ENCODE measurements around the gene HOXC12.

HOXC12 gene

DNA sequence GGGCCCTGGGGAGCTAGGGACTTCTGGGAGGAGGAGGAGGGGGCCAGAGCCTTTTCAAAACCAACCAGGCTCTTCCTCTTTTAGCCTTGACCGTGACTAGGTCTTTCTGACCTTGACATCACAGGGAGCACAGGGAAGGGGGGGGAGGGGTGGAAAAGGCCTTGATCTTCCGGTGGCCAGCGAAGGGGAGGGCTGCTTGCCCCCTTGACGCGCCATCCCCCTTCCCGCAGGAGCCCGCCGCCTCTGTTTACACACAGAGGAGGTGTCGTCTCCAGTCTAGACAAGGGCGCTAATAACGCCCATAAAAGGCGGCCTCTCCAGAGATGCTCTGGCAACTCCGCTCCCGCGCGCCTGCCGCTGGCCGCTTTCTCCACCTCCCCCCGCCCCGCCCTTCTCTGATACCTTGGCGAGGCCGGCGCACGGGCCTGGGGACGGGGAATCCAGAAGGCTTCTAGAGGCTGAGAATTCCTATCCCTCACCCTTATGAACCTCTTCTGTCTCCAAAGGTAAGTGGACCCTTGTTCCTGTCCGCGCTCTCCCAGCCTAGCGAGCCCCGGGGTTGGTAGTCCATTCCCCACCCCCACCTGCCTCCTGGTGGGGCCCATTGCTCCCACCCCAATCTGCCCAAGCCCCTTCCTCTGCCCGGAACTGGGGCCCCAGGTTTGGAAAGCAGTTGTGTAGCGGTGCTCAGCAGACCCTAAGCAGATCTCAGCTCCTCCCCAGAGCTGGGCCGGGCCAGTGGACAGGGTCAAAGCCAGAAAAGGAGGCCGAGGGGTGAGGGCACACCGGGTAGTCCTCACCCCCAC lies 4.9 kb upstream of the HOXC12 start:
- Histone ChIP-seq H3K36me3 (ENCODE audit: control insufficient read depth in 2 of 2, insufficient read depth in 1 of 2, low read length in 2 of 2) (peaks cover 0 to 14% of the 10 kb centered on the region in 2 experiments; a peak in 1 of 3 replicates), H3K4me3 (ENCODE audit: low read depth, low read length) (no peak overlapping the region), H3K9me3 (ENCODE audit: control insufficient read depth, insufficient read depth, low read depth, low read length) (no peaks in the 10 kb centered on the region), H3K4me1 (ENCODE audit: control insufficient read depth, insufficient read depth, low read length) (peaks cover 5% of the 10 kb centered on the region; the same call in 1 of the 2 replicates), H3K27ac (ENCODE audit: extremely low read depth, low read depth, low read length) (no peak overlapping the region)
- ChIA-PET POLR2A (no interaction called here), CTCF (interaction anchor here (1.0 kb wide), 1 partner anchor 9 kb away, joined by 4 read pairs; no protein-coding TSS in a partner anchor)
- TF ChIP-seq YY1 (tag by site-specific recombination; IDR thresholded peaks at IDR 0.05) (no peak), ZNF416 (tag by site-specific recombination; IDR thresholded peaks at IDR 0.05) (no peak), GLIS1 (tag by site-specific recombination; IDR thresholded peaks at IDR 0.05) (no peak), ZNF324 (tag by site-specific recombination; IDR thresholded peaks at IDR 0.05) (no peak), ZNF341 (tag by site-specific recombination; IDR thresholded peaks at IDR 0.05; ENCODE audit: low read depth) (no peak), ZNF133 (tag by site-specific recombination; IDR thresholded peaks at IDR 0.05) (no peak), ZNF473 (tag by site-specific recombination; IDR thresholded peaks at IDR 0.05) (no peak)
- TF ChIP-seq, protein P1, sequence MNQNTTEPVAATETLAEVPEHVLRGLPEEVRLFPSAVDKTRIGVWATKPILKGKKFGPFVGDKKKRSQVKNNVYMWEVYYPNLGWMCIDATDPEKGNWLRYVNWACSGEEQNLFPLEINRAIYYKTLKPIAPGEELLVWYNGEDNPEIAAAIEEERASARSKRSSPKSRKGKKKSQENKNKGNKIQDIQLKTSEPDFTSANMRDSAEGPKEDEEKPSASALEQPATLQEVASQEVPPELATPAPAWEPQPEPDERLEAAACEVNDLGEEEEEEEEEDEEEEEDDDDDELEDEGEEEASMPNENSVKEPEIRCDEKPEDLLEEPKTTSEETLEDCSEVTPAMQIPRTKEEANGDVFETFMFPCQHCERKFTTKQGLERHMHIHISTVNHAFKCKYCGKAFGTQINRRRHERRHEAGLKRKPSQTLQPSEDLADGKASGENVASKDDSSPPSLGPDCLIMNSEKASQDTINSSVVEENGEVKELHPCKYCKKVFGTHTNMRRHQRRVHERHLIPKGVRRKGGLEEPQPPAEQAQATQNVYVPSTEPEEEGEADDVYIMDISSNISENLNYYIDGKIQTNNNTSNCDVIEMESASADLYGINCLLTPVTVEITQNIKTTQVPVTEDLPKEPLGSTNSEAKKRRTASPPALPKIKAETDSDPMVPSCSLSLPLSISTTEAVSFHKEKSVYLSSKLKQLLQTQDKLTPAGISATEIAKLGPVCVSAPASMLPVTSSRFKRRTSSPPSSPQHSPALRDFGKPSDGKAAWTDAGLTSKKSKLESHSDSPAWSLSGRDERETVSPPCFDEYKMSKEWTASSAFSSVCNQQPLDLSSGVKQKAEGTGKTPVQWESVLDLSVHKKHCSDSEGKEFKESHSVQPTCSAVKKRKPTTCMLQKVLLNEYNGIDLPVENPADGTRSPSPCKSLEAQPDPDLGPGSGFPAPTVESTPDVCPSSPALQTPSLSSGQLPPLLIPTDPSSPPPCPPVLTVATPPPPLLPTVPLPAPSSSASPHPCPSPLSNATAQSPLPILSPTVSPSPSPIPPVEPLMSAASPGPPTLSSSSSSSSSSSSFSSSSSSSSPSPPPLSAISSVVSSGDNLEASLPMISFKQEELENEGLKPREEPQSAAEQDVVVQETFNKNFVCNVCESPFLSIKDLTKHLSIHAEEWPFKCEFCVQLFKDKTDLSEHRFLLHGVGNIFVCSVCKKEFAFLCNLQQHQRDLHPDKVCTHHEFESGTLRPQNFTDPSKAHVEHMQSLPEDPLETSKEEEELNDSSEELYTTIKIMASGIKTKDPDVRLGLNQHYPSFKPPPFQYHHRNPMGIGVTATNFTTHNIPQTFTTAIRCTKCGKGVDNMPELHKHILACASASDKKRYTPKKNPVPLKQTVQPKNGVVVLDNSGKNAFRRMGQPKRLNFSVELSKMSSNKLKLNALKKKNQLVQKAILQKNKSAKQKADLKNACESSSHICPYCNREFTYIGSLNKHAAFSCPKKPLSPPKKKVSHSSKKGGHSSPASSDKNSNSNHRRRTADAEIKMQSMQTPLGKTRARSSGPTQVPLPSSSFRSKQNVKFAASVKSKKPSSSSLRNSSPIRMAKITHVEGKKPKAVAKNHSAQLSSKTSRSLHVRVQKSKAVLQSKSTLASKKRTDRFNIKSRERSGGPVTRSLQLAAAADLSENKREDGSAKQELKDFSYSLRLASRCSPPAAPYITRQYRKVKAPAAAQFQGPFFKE (tag by site-specific recombination; IDR thresholded peaks at IDR 0.05; ENCODE audit: borderline replicate concordance): no peak
- TF ChIP-seq, protein P2, sequence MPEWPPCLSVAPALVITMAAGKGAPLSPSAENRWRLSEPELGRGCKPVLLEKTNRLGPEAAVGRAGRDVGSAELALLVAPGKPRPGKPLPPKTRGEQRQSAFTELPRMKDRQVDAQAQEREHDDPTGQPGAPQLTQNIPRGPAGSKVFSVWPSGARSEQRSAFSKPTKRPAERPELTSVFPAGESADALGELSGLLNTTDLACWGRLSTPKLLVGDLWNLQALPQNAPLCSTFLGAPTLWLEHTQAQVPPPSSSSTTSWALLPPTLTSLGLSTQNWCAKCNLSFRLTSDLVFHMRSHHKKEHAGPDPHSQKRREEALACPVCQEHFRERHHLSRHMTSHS (tag by site-specific recombination; IDR thresholded peaks at IDR 0.05): no peak

DNA sequence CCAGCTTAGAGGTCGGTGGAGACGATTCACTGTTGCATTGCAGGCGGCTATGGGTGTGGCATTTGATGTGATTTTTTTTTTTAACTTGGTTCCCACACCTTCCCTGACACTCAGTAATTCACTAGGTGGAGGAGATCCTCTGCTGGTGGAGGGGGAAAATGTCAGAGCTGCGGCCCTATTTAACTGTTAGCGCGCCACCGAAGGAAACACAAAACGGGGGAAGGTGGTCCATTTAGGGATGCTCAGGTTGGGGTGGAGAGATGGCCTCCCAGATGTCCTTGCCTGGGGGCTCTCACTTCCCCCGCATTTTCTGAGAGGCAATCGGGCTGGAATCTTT lies 4.3 kb upstream of the HOXC12 start:
- ChIA-PET CTCF (interaction anchor here (1.0 kb wide), 1 partner anchor 10 kb away, joined by 4 read pairs; no protein-coding TSS in a partner anchor), POLR2A (no interaction called here)
- H3K27ac ChIP-seq (ENCODE audit: extremely low read depth, low read depth, low read length): no peak overlapping the region
- H3K36me3 ChIP-seq (ENCODE audit: control insufficient read depth in 2 of 2, insufficient read depth in 1 of 2, low read length in 2 of 2): peaks cover 0 to 9% of the 10 kb centered on the region in 2 experiments; a peak in 1 of 3 replicates
- H3K4me3 ChIP-seq (ENCODE audit: low read depth, low read length): no peak overlapping the region
- no peaks in the 10 kb centered on the region for H3K9me3 ChIP-seq (ENCODE audit: control insufficient read depth, insufficient read depth, low read depth, low read length)
- peaks cover 5% of the 10 kb centered on the region; the same call in 1 of the 2 replicates for H3K4me1 ChIP-seq (ENCODE audit: control insufficient read depth, insufficient read depth, low read length)
- TF ChIP-seq, protein P3, sequence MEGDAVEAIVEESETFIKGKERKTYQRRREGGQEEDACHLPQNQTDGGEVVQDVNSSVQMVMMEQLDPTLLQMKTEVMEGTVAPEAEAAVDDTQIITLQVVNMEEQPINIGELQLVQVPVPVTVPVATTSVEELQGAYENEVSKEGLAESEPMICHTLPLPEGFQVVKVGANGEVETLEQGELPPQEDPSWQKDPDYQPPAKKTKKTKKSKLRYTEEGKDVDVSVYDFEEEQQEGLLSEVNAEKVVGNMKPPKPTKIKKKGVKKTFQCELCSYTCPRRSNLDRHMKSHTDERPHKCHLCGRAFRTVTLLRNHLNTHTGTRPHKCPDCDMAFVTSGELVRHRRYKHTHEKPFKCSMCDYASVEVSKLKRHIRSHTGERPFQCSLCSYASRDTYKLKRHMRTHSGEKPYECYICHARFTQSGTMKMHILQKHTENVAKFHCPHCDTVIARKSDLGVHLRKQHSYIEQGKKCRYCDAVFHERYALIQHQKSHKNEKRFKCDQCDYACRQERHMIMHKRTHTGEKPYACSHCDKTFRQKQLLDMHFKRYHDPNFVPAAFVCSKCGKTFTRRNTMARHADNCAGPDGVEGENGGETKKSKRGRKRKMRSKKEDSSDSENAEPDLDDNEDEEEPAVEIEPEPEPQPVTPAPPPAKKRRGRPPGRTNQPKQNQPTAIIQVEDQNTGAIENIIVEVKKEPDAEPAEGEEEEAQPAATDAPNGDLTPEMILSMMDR (tag by site-specific recombination; IDR thresholded peaks at IDR 0.05): 0 out of 2 replicates have a peak, but pooled peaks have one; percentile 10
- TF ChIP-seq ZNF423 (tag by site-specific recombination; IDR thresholded peaks at IDR 0.05): no peak

All from HEK293 (cell line).